Psoas muscle (tissue), 8 donors: Measurements from ENCODE around the gene SCAPER. TPM values are rescaled to one million over a fixed set of nuclear protein-coding genes. Genes with fewer than 3 reads are reported as not detected.

Source experiments
- ATAC-seq, 4 donors: fragments of 200-7000 bp; cut with Tn5 transposase; one replicate each; pipeline ENCODE4 v1.9.1; 2020; ENCODE audit warnings: moderate library complexity in 3 of 4, mild to moderate bottlenecking in 2 of 4
- DNase-seq, 2 donors: peaks; one replicate each; pipeline ENCODE4 v3.0.0-alpha.2; 2020
- H3K27ac ChIP-seq: fragments of 200-600 bp; one replicate; pipeline ENCODE4 v1.8.0; 2022
- H3K27me3 ChIP-seq, 3 donors: fragments of 200-600 bp in 1 of 3; one replicate each; pipeline versions ENCODE4 v1.6.1 to v1.8.0; 2013 to 2022; ENCODE audit warnings: low read length in 2 of 3, mild to moderate bottlenecking in 2 of 3, moderate library complexity in 1 of 3; ENCODE audit not compliant: insufficient read depth in 3 of 3
- H3K36me3 ChIP-seq, 2 donors: fragments of 200-600 bp in 1 of 2; one replicate each; pipeline versions ENCODE4 v1.6.1 to v1.8.0; 2013 to 2022; ENCODE audit warnings: low read depth in 1 of 2, mild to moderate bottlenecking in 1 of 2, moderate library complexity in 1 of 2; ENCODE audit not compliant: insufficient read depth in 1 of 2
- H3K4me1 ChIP-seq: fragments of 200-600 bp; one replicate; pipeline ENCODE4 v1.8.0; 2022
- H3K4me3 ChIP-seq: fragments of 200-600 bp; one replicate; pipeline ENCODE4 v1.8.0; 2022; ENCODE audit warnings: mild to moderate bottlenecking
- H3K9me3 ChIP-seq: fragments of 200-600 bp; one replicate; pipeline ENCODE4 v1.8.0; 2022
- CTCF ChIP-seq: fragments of 200-600 bp; IDR thresholded peaks from one replicate; pipeline ENCODE4 v1.8.0; 2022; ENCODE audit warnings: antibody characterized with exemption
- WGBS, 3 donors: extraction: QIAGEN DNeasy Blood & Tissue Kit; methylation state at CpG; one replicate each; pipeline versions ENCODE4 v1.1.6 to v1.1.7; 2013; 5-methylcytosine and 5-hydroxymethylcytosine counted together
- intact Hi-C, 2 donors: fragments of 100-400 bp; cut with DNase I; formaldehyde crosslinking; loops; one replicate each; pipeline versions ENCODE4 v1.11.0 to v1.14.2; 2022
- polyA plus RNA-seq, 3 donors: library from polyadenylated mRNA; stranded (reverse); fragments of 200-250 nt; gene quantifications; one replicate each; pipeline ENCODE4 v1.2.3, GENCODE V29; 2013
- total RNA-seq, 4 donors: library from RNA; stranded (reverse); fragmentation: NEBNext Ultra II Directional in 2 of 4; extraction: Animal tissue kit (Norgen Biotek cat#: 25700) in 2 of 4; gene quantifications; one replicate each; pipeline versions ENCODE4 v1.2.1 to v1.2.4, GENCODE V29; 2021 to 2023
- donor health status: healthy with polysubstance abuse.
- donor health status: DM: no; HTN: no; CAD: no; lungs with moderate emphysema.
- donor health status: Bipolar disorder and iron deficiency.
- donor health status: healthy.
- donor health status: DM: yes; HTN: yes; CAD: no.
- donor health status: DM: no; HTN: no; CAD: no.
- donor health status: DM: no; HTN: no; CAD: no.
- donor health status: DM: yes; HTN: yes; CAD: no.

SCAPER gene
- total and polyA plus RNA-seq, 7 donors: 4.1 to 28.7 (median 20.0) TPM

- Histone ChIP-seq H3K4me3 (no peak overlapping the region), H3K36me3 (no peaks in the 10 kb centered on the region), H3K27ac (no peak overlapping the region), H3K4me1 (no peaks in the 10 kb centered on the region), H3K9me3 (no peaks in the 10 kb centered on the region), H3K27me3 (no peaks in the 10 kb centered on the region)
- 79 to 80% (median 80%) methylated on average over 3 of the region's 3 CpGs for WGBS, 3 donors
- no peak for TF ChIP-seq CTCF
- DNase-seq (no peak), ATAC-seq (no peak)
- intact Hi-C loops: no loop called here
These were observed 581.1 kb downstream of the SCAPER start for GRCh38 chr15:76324066-76324465.

GRCh38 chr15:76321602-76322001, 583.5 kb downstream of the SCAPER start:
- no peaks in the 10 kb centered on the region for H3K9me3 ChIP-seq
- H3K4me3 ChIP-seq: no peak overlapping the region
- no peaks in the 10 kb centered on the region for H3K36me3 ChIP-seq
- no peak for TF ChIP-seq CTCF
- 49 to 79% (median 58%) methylated on average over 5 of the region's 5 CpGs for WGBS, 3 donors
- no peaks in the 10 kb centered on the region for H3K4me1 ChIP-seq
- no peaks in the 10 kb centered on the region for H3K27me3 ChIP-seq
- H3K27ac ChIP-seq: no peak overlapping the region
- DNase-seq (no peak), ATAC-seq (no peak)
- intact Hi-C loops: no loop called here

GRCh38 chr15:76321171-76321570, 584.0 kb downstream of the SCAPER start:
- Histone ChIP-seq H3K27me3 (no peaks in the 10 kb centered on the region), H3K4me1 (no peaks in the 10 kb centered on the region), H3K4me3 (no peak overlapping the region), H3K36me3 (no peaks in the 10 kb centered on the region), H3K27ac (no peak overlapping the region), H3K9me3 (no peaks in the 10 kb centered on the region)
- DNase-seq (no peak), ATAC-seq (no peak)
- intact Hi-C loops: no loop called here
- 50 to 61% (median 56%) methylated on average over 10 of the region's 10 CpGs for WGBS, 3 donors
- TF ChIP-seq CTCF: no peak

GRCh38 chr15:76320012-76320411, 585.1 kb downstream of the SCAPER start:
- H3K4me3 ChIP-seq: no peak overlapping the region
- intact Hi-C loops: no loop called here

More at GRCh38 chr15:76320012-76320411, 585.1 kb downstream of the SCAPER start:
- Histone ChIP-seq H3K27ac (no peak overlapping the region), H3K27me3 (no peaks in the 10 kb centered on the region), H3K36me3 (no peaks in the 10 kb centered on the region), H3K9me3 (no peaks in the 10 kb centered on the region), H3K4me1 (no peaks in the 10 kb centered on the region)
- 86 to 91% (median 90%) methylated on average over 6 of the region's 6 CpGs for WGBS, 3 donors
- no peak for TF ChIP-seq CTCF
- ATAC-seq (no peak), DNase-seq (no peak)
